HepG2 (cell line): ENCODE data around the gene MYCBPAP. TPM values are rescaled to one million over a fixed set of nuclear protein-coding genes. Genes with fewer than 3 reads are reported as not detected.

Experiments used
- ADNP ChIP-seq: sonication (generic); formaldehyde crosslinking; IDR thresholded peaks from 2 replicates; pipeline ENCODE4 v1.4.0; 2020; ENCODE audit warnings: missing genetic modification reagents
- ARID5B ChIP-seq: IDR thresholded peaks from 2 replicates; pipeline ENCODE4 v1.4.0; 2020; ENCODE audit warnings: mild to moderate bottlenecking, missing genetic modification reagents
- ETS1 ChIP-seq: sonication (generic); formaldehyde crosslinking; IDR thresholded peaks from 2 replicates; pipeline ENCODE4 v1.4.0; 2020; ENCODE audit warnings: missing genetic modification reagents
- NAIF1 ChIP-seq: sonication (generic); formaldehyde crosslinking; IDR thresholded peaks from 2 replicates; pipeline ENCODE4 v1.5.0; 2020; ENCODE audit warnings: mild to moderate bottlenecking, missing genetic modification reagents, borderline replicate concordance
- PAF1 ChIP-seq: IDR thresholded peaks from 2 replicates; pipeline ENCODE4 v1.6.1; 2016; ENCODE audit warnings: missing genetic modification reagents, missing compliant biosample characterization
- SNAI1 ChIP-seq: sonication (generic); formaldehyde crosslinking; IDR thresholded peaks from 2 replicates; pipeline ENCODE4 v1.5.0; 2020; ENCODE audit warnings: mild to moderate bottlenecking, missing genetic modification reagents, borderline replicate concordance
- STAT5B ChIP-seq: sonication (generic); formaldehyde crosslinking; IDR thresholded peaks from 2 replicates; pipeline ENCODE4 v1.4.0; 2020; ENCODE audit warnings: missing genetic modification reagents
- THAP9 ChIP-seq: sonication (generic); formaldehyde crosslinking; IDR thresholded peaks from 2 replicates; pipeline ENCODE4; 2020; ENCODE audit warnings: missing genetic modification reagents, mild to moderate bottlenecking, borderline replicate concordance
- ZBTB1 ChIP-seq: sonication (generic); formaldehyde crosslinking; IDR thresholded peaks from 2 replicates; pipeline ENCODE4 v1.4.0; 2020; ENCODE audit warnings: missing genetic modification reagents, borderline replicate concordance
- ZBTB38 ChIP-seq: sonication (generic); formaldehyde crosslinking; IDR thresholded peaks from 2 replicates; pipeline ENCODE4 v1.5.1; 2020; ENCODE audit warnings: mild to moderate bottlenecking, missing genetic modification reagents
- ZNF362 ChIP-seq: sonication (generic); formaldehyde crosslinking; IDR thresholded peaks from 2 replicates; pipeline ENCODE4 v1.4.0; 2020; ENCODE audit warnings: missing genetic modification reagents, mild to moderate bottlenecking, borderline replicate concordance
- ZNF607 ChIP-seq: sonication (generic); formaldehyde crosslinking; IDR thresholded peaks from 2 replicates; pipeline ENCODE4 v1.5.1; 2020; ENCODE audit warnings: missing genetic modification reagents, mild to moderate bottlenecking, borderline replicate concordance
- polyA plus RNA-seq, 8 experiments: library from polyadenylated mRNA; depleted of rRNA in 3 of 8; stranded (reverse) in 7 of 8; unstranded in 1 of 8; fragments of >200 nt; fragmentation: Illumina TruSeq in 4 of 8; extraction: Trizol in 4 of 8; gene quantifications; 2 replicates each; pipeline versions ENCODE4 v1.2.1 to v1.2.3, GENCODE V29; 2011 to 2016; ENCODE audit warnings: low read depth in 4 of 8, missing spikeins in 1 of 8, mixed read lengths in 1 of 8; ENCODE audit not compliant: insufficient read depth in 1 of 8
- total RNA-seq, 5 experiments: library from RNA; depleted of rRNA; stranded (reverse); fragments of >200 nt; fragmentation: Illumina TruSeq; extraction: Trizol; gene quantifications; 2 replicates each; pipeline ENCODE4 v1.2.3, GENCODE V29; 2016; ENCODE audit warnings: low read depth in 1 of 5
- TF ChIP-seq, protein P1 (sequence below): fragments of 450-650 bp; IDR thresholded peaks from 2 replicates; pipeline ENCODE4 v1.6.1; 2017

MYCBPAP gene
- total and polyA plus RNA-seq, 2 of the 13 experiments (the other 11 are each of a cell fraction or from before 2014, with no cell fraction given): 0.22 to 0.24 TPM

DNA sequence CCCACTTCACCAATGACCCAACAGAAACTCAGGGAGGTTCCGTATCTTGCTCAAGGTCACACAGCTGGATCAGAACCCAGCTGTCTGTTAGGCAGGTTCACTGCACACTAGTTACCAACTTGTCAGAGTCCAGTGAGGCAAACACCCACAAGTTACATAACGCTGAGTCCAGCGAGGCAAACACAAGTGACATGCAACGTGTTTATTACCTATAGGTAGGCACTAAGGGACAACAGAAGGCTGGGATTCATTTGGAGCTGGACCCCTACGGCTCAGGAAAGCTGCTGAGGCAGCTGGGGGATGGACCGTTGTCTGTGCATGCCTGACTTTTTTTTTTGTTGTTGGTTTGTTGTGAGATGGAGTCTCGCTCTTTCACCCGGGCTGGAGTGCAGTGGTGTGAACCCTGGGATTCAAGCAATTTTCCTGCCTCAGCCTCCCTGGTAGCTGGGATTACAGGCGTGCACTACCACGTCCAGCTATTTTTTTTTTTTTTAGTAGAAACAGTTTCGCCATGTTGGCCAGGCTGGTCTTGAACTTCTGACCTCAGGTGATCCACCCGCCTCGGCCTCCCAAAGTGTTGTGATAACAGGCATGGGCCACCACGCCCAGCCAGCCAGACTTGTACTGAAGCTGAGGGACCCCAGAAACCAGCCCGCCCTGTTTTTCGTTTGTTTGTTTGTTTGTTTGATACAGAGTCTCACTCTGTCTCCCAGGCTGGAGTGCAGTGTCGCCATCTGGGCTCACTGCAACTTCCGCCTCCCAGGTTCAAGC lies 31.5 kb upstream of the MYCBPAP start (continued):
- TF ChIP-seq ZNF362 (CRISPR knock-in tag) (no peak; the same call in 1 of the 2 replicates), ZBTB1 (CRISPR knock-in tag) (no peak), NAIF1 (CRISPR knock-in tag) (no peak), ZNF607 (CRISPR knock-in tag) (no peak), ZBTB38 (CRISPR knock-in tag) (peak; percentile 75; the same call in 1 of the 2 replicates), PAF1 (peak; percentile 67; the same call in 1 of the 2 replicates), THAP9 (CRISPR knock-in tag) (peak; percentile 79; the same call in 1 of the 2 replicates), STAT5B (CRISPR knock-in tag) (no peak), ADNP (CRISPR knock-in tag) (peak; percentile 37; the same call in 1 of the 2 replicates), SNAI1 (no peak), ETS1 (no peak), ARID5B (CRISPR knock-in tag) (no peak)
- TF ChIP-seq, protein P1, sequence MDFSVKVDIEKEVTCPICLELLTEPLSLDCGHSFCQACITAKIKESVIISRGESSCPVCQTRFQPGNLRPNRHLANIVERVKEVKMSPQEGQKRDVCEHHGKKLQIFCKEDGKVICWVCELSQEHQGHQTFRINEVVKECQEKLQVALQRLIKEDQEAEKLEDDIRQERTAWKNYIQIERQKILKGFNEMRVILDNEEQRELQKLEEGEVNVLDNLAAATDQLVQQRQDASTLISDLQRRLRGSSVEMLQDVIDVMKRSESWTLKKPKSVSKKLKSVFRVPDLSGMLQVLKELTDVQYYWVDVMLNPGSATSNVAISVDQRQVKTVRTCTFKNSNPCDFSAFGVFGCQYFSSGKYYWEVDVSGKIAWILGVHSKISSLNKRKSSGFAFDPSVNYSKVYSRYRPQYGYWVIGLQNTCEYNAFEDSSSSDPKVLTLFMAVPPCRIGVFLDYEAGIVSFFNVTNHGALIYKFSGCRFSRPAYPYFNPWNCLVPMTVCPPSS: no peak
